Keratinocyte (primary cell): ENCODE results near the gene ABHD2. TPM values are rescaled to one million over a fixed set of nuclear protein-coding genes. Genes with fewer than 3 reads are reported as not detected.

ENCODE experiments used
- DNase-seq: peaks from one replicate; pipeline ENCODE4 v3.0.0-alpha.2; 2011; ENCODE audit warnings: low read depth, missing footprints, low spot score
- FAIRE-seq: peaks from 2 replicates; lab custom pipeline; 2011; peaks lifted over from hg19 to GRCh38; lab: Jason Lieb, UNC
- H2AFZ ChIP-seq: 2 replicates; pipeline ENCODE4 v1.6.0; 2012; ENCODE audit warnings: low read length, control low read depth, inconsistent platforms; ENCODE audit not compliant: control insufficient read depth
- H3K27ac ChIP-seq: 2 replicates; pipeline ENCODE4 v1.5.1; 2011; ENCODE audit warnings: low read length; ENCODE audit not compliant: control insufficient read depth, insufficient read depth
- H3K27me3 ChIP-seq: 3 replicates; pipeline ENCODE4 v1.6.0; 2011; ENCODE audit warnings: low read length; ENCODE audit not compliant: control insufficient read depth, insufficient read depth; ENCODE audit errors: extremely low read depth
- H3K36me3 ChIP-seq, 2 experiments: 2 replicates in 1 of 2; 3 replicates in 1 of 2; pipeline ENCODE4 v1.5.1; 2011; ENCODE audit warnings: low read length in 2 of 2, mild to moderate bottlenecking in 1 of 2; ENCODE audit not compliant: control insufficient read depth in 2 of 2, insufficient read depth in 2 of 2; ENCODE audit errors: extremely low read depth in 1 of 2
- H3K4me1 ChIP-seq: 3 replicates; pipeline ENCODE4 v1.5.1; 2011; ENCODE audit warnings: low read length; ENCODE audit not compliant: control insufficient read depth, insufficient read depth; ENCODE audit errors: extremely low read depth
- H3K4me2 ChIP-seq: 3 replicates; pipeline ENCODE4 v1.6.0; 2011; ENCODE audit warnings: low read depth, low read length; ENCODE audit not compliant: control insufficient read depth, insufficient read depth; ENCODE audit errors: extremely low read depth
- H3K4me3 ChIP-seq, 3 experiments: fragments of 200-600 bp in 1 of 3; sonication (generic) in 1 of 3; 2 replicates in 2 of 3; 3 replicates in 1 of 3; pipeline ENCODE4 v1.5.1; 2011 to 2016; ENCODE audit warnings: low read length in 3 of 3, mild to moderate bottlenecking in 3 of 3, control low read depth in 2 of 3, inconsistent platforms in 1 of 3, low read depth in 1 of 3, mixed read lengths in 1 of 3, mixed run types in 1 of 3, moderate library complexity in 1 of 3; ENCODE audit not compliant: control insufficient read depth in 2 of 3, insufficient read depth in 2 of 3; ENCODE audit errors: extremely low read depth in 1 of 3
- H3K79me2 ChIP-seq: 2 replicates; pipeline ENCODE4 v1.6.0; 2012; ENCODE audit warnings: low read length; ENCODE audit not compliant: control insufficient read depth, insufficient read depth
- H3K9ac ChIP-seq: 3 replicates; pipeline ENCODE4 v1.6.0; 2011; ENCODE audit warnings: low read length; ENCODE audit not compliant: control insufficient read depth, insufficient read depth; ENCODE audit errors: extremely low read depth
- H3K9me1 ChIP-seq: 3 replicates; pipeline ENCODE4 v1.6.0; 2011; ENCODE audit warnings: low read length; ENCODE audit not compliant: control insufficient read depth, insufficient read depth; ENCODE audit errors: extremely low read depth
- H3K9me3 ChIP-seq: 2 replicates; pipeline ENCODE4 v1.5.1; 2012; ENCODE audit warnings: low read depth, low read length; ENCODE audit not compliant: control insufficient read depth
- H4K20me1 ChIP-seq: 3 replicates; pipeline ENCODE4 v1.6.0; 2011; ENCODE audit warnings: low read length; ENCODE audit not compliant: control insufficient read depth, insufficient read depth; ENCODE audit errors: extremely low read depth
- CTCF ChIP-seq, 3 experiments: IDR thresholded peaks in 1 of 3; conservative IDR thresholded peaks in 1 of 3; optimal IDR thresholded peaks in 1 of 3; 2 replicates in 2 of 3; 3 replicates in 1 of 3; pipeline versions ENCODE3 to v1.5.1; 2011; ENCODE audit warnings: low read length in 3 of 3, mild to moderate bottlenecking in 3 of 3, moderate library complexity in 2 of 3, control low read depth in 1 of 3, inconsistent platforms in 1 of 3; ENCODE audit not compliant: insufficient read depth in 2 of 3; ENCODE audit errors: extremely low read depth in 1 of 3
- EZH2 ChIP-seq: IDR thresholded peaks from one replicate; pipeline ENCODE4 v1.6.1; 2012; ENCODE audit warnings: inconsistent platforms, mild to moderate bottlenecking, low read length, moderate library complexity
- dilution Hi-C: fragments of 300-500 bp; cut with MboI; formaldehyde crosslinking; loops from one replicate; pipeline ENCODE4 v1.7.0; 2020; ENCODE audit warnings: low sequenced_read_pairs; ENCODE audit not compliant: extremely low pct_ligation_motif_present
- polyA plus RNA-seq, 5 experiments: library from polyadenylated mRNA; depleted of rRNA in 3 of 5; stranded (reverse) in 3 of 5; stranded (forward) in 1 of 5; unstranded in 1 of 5; fragments of >200 nt; gene quantifications; 1 replicate in 1 of 5; 2 replicates in 3 of 5; 3 replicates in 1 of 5; pipeline versions ENCODE4 v1.2.1 to v1.2.3, GENCODE V29; 2011 to 2012; ENCODE audit warnings: missing spikeins in 2 of 5, low read depth in 1 of 5, low replicate concordance in 1 of 5

ABHD2 gene
- polyA plus RNA-seq, 1 donor (not counting 4 experiments of a cell fraction or from before 2014, with no cell fraction given), result 22.8 TPM

- Histone ChIP-seq H3K36me3 (peaks cover 2 to 10% of the 10 kb centered on the region in 2 experiments), H3K4me3 (no peak overlapping the region), H4K20me1 (no peaks in the 10 kb centered on the region), H3K79me2 (no peaks in the 10 kb centered on the region), H3K9me1 (no peaks in the 10 kb centered on the region), H3K27ac (peak overlapping the region; percentile 75), H3K9ac (peak overlapping the region; percentile 26), H3K4me1 (peaks cover 30% of the 10 kb centered on the region), H3K9me3 (no peaks in the 10 kb centered on the region), H2AFZ (no peak overlapping the region), H3K4me2 (peak overlapping the region; percentile 31), H3K27me3 (no peaks in the 10 kb centered on the region)
- peak; percentile 77 for FAIRE-seq
- TF ChIP-seq CTCF (optimal IDR thresholded peaks at IDR 0.05 in 1 of 3, IDR thresholded peaks at IDR 0.05 in 1 of 3, conservative IDR thresholded peaks at IDR 0.05 in 1 of 3; ENCODE audit: extremely low read depth in 1 of 3, insufficient read depth in 2 of 3, low read length in 3 of 3) (no peak), EZH2 (no peak)
- dilution Hi-C loops, result no loop called here
- no peak for DNase-seq
Measured at GRCh38 chr15:89121414-89121813, 33.2 kb downstream of the ABHD2 start.

- H3K4me1 ChIP-seq, result peaks cover 39% of the 10 kb centered on the region
- no peaks in the 10 kb centered on the region for H3K79me2 ChIP-seq
- no peaks in the 10 kb centered on the region for H3K9me3 ChIP-seq
- no peak overlapping the region for H3K4me2 ChIP-seq
- no peaks in the 10 kb centered on the region for H4K20me1 ChIP-seq
- no peaks in the 10 kb centered on the region for H3K27me3 ChIP-seq
- H3K9ac ChIP-seq, result no peak overlapping the region
- no peak for TF ChIP-seq CTCF (optimal IDR thresholded peaks at IDR 0.05 in 1 of 3, IDR thresholded peaks at IDR 0.05 in 1 of 3, conservative IDR thresholded peaks at IDR 0.05 in 1 of 3; ENCODE audit: extremely low read depth in 1 of 3, insufficient read depth in 2 of 3, low read length in 3 of 3)
- no peak for TF ChIP-seq EZH2
- DNase-seq, result no peak
- H3K27ac ChIP-seq, result peak overlapping the region; percentile 22
- H3K36me3 ChIP-seq, result peaks cover 2 to 3% of the 10 kb centered on the region in 2 experiments
- H2AFZ ChIP-seq, result no peak overlapping the region
- no peaks in the 10 kb centered on the region for H3K9me1 ChIP-seq
- dilution Hi-C loops, result no loop called here
- no peak overlapping the region for H3K4me3 ChIP-seq
- no peak for FAIRE-seq
Measured at GRCh38 chr15:89122505-89123180, 34.4 kb downstream of the ABHD2 start.
